ENCODE results near the gene THEM4.

Gene THEM4

DNA sequence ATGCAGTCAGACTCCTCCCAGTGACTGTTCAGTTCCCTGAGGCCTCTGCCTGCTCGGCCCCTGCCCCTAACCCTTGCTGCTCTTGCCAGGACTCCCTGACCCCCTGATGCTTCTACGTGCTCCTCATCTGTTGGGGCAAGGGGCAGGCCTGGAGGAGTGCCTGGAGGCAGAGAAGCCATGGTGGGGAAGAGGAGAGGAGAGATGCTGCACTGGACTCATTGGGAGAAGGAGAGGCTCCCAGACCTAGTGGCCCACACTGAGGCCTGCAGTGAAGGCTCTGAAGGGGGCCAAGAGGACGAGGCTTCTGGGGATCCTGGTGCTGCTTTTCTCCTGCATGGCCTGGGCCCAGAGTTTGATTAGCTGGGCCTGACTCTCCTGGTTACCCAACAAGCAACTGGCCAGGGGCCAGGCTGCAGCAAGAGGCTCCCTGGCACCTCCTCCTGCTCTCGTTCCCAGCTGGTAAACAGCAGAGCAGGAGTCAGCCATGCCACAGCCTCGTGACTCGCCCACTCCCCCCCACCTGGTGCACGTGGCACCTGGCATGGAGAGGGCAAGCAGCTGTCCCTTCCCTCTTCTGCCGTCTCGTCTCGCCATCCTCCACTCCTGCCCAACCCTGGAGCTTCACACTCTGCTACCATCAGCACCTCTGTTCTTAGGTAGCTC is 76.9 kb downstream of the THEM4 start:
- DNase-seq = no peak

DNA sequence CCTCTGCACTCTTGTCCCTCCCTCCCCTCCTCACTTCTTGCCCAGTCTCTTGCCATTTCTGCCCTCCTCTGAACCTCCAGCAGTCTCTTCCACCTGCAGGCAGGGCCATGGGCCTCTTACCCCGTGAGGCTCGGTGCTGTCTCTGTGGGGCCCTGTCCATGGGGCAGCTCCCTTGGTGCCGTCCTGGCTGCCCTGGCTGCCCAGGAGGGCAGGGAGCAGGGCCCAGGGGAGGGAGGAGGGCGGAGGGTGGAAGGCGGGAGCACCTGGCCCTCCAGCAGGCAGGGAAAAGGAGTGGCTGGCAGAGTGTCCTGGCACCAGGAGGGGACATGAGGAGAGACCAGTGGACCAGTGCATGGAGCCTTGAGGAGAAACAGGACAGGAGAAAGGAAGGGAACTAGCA is 77.7 kb downstream of the THEM4 start, which contains the start of gene RORC:
RORC (minus strand) TSS at position 198 of the 400 bp plus-strand sequence; CDS start at position 160, 38 bp downstream.
- no peak for DNase-seq

DNA sequence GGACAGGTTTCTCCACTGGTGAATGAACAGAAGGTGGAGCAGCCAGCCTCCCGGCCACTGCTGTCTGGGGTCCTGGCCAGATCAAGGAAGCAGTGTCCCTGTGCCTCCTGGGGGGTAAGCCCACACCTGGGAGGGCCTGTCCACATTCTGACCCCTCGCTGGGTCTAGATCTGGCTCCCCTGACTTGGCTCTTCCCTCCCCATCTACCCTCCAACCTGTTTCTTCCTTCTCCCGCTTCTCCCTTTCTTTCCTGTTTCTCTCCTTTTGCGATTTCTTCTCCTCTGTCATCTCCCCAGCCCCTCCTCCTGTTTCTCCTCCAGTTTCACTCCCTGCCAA is 78.1 kb downstream of the THEM4 start:
- DNase-seq = no peak

DNA sequence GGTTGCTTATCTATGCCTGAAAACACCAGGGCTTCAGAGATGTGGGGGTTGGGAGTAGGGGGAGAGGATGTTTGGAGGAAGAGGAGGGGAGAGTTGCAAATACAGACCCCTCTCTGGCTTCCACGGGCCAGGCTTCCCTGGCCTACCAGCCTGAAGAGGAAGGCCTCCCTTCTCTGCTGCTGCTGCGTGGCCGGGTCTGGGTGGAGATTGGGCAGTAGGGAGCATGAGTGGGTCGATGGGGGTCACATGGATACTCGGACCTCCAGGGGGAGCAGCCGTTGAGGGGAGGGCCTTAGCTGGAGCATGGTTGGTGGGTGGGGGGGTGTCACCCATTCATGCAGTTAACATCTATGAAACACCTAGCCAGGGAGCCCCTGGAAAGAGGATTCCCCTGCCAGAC is 79.3 kb downstream of the THEM4 start:
- no peak for DNase-seq

DNA sequence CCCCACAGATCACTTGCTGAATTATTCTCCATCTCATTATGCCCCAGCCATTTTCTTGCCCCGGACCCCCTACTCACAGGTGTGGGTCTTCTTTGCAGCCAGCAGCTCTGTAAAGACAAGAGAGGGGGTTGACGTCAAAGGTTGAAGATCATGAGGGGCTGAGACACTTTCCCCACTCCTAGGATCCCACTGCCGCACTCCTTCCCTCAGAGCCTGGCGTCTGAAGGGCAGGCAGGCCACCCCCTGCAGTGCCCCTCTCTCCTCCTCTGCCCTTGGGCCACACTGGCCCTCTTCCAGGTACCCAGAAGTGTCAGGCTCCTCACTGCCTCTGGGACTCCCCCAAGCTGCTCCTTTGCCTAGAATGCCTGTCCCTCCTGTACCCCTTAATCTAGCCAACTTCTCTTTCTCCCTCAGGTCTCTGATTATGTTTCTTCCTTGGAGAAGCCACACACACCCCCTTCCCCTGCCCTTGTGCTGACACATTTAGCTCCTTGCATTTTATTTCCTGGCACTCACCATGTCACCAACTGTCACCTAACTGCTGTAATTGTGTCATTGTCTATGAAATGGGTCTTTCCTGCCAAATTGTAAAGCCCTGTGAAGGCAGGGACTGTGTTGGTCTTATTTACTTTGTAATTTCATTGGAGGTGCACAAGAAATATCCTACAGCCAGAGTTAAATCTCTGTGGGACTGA is 79.8 kb downstream of the THEM4 start:
- DNase-seq = no peak

DNA sequence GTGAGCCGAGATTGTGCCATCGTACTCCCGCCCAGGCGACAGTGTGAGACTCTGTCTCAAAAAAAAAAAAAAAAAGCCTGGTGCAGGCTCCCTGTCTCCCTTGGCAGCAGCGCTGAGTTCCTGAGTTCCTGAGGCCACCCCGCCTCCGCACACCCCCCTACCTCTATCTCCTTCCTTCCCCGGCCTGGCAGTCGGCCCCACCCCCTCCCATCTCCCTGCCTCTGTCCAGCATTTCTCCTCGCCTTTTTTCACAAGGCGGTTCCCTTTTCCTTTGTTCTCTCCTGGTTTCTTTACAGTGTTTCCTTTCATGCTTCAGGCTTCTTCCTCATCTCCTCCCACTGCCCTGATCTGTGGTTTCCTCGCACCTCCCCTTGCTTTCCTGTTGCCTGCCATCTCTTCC is 80.4 kb downstream of the THEM4 start:
- no peak for DNase-seq

DNA sequence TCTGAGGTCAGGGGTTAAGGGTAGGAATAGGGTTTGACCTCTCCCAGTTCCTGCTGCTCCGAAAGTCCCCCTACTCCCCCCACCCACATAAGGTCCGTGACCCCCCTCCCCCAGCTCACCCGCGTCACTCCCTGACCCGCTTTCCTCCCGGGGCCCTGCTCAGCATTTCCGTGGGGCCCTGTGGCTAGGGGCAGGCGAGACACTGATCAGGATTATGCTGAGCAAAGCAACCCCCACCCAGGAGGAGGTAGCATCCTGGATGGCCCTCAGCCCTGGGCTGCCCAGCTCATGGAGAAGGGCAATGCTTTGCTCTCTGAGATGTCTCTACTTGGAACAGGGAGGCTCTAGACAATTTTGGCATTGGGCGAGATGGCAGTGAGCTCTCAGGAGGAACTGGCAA is 81.5 kb downstream of the THEM4 start:
- no peak for DNase-seq

DNA sequence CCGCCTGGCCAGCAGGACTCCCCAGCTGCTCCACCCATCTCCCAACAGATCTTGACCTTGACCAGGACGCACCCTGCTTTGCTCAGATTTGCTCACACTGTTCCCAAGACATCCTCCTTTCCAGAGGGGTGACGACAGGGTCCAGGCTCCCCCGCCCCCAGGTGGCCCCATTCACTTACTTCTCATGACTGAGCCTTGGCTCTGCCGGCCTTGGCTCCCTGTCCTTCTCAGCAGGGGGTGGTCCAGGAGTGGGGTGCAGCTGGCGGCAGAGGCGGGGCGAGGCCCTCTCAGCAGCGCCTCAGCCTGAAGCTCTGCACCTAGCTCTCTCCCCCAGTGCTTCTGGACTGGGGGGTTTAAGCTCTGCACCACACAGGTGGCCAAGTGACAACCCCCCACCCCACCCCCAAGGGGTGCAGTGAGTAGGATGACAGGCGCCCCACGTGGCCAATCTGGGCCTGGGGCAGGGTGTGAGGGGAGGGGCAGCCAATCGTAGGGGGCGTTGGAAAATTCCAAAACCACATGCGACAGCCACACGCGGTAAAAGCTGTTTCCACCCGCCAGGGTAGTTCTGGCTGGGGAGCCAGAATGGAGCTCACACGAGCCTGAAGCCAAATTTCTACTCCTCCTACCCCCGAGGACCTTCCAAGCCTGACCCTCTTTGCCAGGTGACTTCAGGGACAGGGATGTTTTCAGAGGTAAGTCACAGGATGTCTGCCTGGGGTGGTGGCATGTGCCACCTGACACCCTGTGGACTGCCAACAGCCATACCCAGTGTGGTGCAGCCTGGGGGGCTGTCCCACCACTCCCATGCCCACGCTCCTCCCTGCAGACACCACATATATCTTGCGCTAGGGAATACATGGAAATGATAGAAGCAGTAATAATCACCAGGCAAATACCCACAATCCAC is 83.3 kb downstream of the THEM4 start:
- no peak for DNase-seq

DNA sequence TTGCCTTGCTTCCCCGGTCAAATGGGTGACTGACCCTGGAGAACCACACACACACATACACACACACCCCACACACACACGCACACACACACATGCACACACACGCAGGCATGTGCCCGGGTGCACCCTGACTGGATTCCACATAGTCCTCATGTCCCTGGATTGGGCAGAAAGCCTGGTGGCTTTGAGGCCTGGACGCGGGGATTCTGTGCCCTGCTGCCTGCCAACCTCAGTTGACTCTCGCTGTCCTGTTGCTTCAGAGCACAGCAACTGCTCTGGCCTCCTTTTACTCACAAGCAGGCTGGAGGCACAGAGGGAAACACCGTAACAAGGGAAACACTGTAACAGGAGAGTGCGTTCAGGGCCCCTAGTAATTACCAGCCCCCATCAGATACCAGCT is 84.1 kb downstream of the THEM4 start:
- no peak for DNase-seq

All from 8988T (cell line).